Measurements from ENCODE around the gene FCGR2B.
"Not testable (repeated sequence)": the region's sequence is repeated elsewhere in the genome, so short reads cannot be mapped to it uniquely, and the experiment has no call there.

FCGR2B gene

GRCh38 chr1:161647507-161648360, 15.2 kb upstream of the FCGR2B start:
- DNase-seq = not testable (repeated sequence)

GRCh38 chr1:161653541-161653940, 9.4 kb upstream of the FCGR2B start:
- not testable (repeated sequence) for DNase-seq

GRCh38 chr1:161653971-161654370, 9.0 kb upstream of the FCGR2B start:
- DNase-seq = not testable (repeated sequence)

- DNase-seq = not testable (repeated sequence)
These were observed 4.4 kb upstream of the FCGR2B start for GRCh38 chr1:161658524-161658923.

- DNase-seq = not testable (repeated sequence)
These were observed 1.2 kb upstream of the FCGR2B start for GRCh38 chr1:161661660-161662311.

- DNase-seq = not testable (repeated sequence)
These were observed 626 bp downstream of the FCGR2B start for GRCh38 chr1:161663569-161663968.

GRCh38 chr1:161664689-161665088, 1.7 kb downstream of the FCGR2B start:
- DNase-seq = not testable (repeated sequence)

- DNase-seq = not testable (repeated sequence)
These were observed 8.4 kb downstream of the FCGR2B start for GRCh38 chr1:161671045-161672020.

GRCh38 chr1:161673437-161673836, 10.5 kb downstream of the FCGR2B start:
- DNase-seq = not testable (repeated sequence)

GRCh38 chr1:161674447-161674846, 11.5 kb downstream of the FCGR2B start:
- DNase-seq = not testable (repeated sequence)

- not testable (repeated sequence) for DNase-seq
These were observed 12.0 kb downstream of the FCGR2B start for GRCh38 chr1:161674908-161675307.

GRCh38 chr1:161676441-161676840, 13.5 kb downstream of the FCGR2B start:
- DNase-seq = no peak

GRCh38 chr1:161676958-161677689, 14.2 kb downstream of the FCGR2B start:
- DNase-seq = no peak

GRCh38 chr1:161678500-161678899, 15.6 kb downstream of the FCGR2B start:
- DNase-seq = no peak

- no peak for DNase-seq
These were observed 18.9 kb downstream of the FCGR2B start for GRCh38 chr1:161681879-161682278.

- DNase-seq = no peak
These were observed 26.0 kb downstream of the FCGR2B start for GRCh38 chr1:161688946-161689345.

- DNase-seq = no peak
These were observed 28.9 kb downstream of the FCGR2B start for GRCh38 chr1:161691846-161692245.

- DNase-seq = not testable (repeated sequence)
These were observed 30.2 kb downstream of the FCGR2B start for GRCh38 chr1:161693020-161693712.

GRCh38 chr1:161698302-161698701, 35.4 kb downstream of the FCGR2B start:
- DNase-seq = not testable (repeated sequence)

- no peak for DNase-seq
These were observed 39.3 kb downstream of the FCGR2B start for GRCh38 chr1:161702250-161702649.

GRCh38 chr1:161705537-161705936, 42.6 kb downstream of the FCGR2B start:
- no peak for DNase-seq

- DNase-seq = no peak
These were observed 43.2 kb downstream of the FCGR2B start for GRCh38 chr1:161706113-161706481.
